Heart left ventricle (tissue), 16 donors: ENCODE results near the gene EIF4G1. TPM values are rescaled to one million over a fixed set of nuclear protein-coding genes. Genes with fewer than 3 reads are reported as not detected.

ENCODE experiments used
- ATAC-seq, 4 donors: fragments of 200-7000 bp; cut with Tn5 transposase; one replicate each; pipeline ENCODE4 v1.9.1; 2020 to 2022; ENCODE audit warnings: moderate library complexity in 4 of 4, mild to moderate bottlenecking in 3 of 4, moderate number of reproducible peaks in 1 of 4
- DNase-seq, 5 donors: peaks; one replicate each; pipeline ENCODE4 v3.0.0-alpha.2; 2020
- H3K27ac ChIP-seq, 12 donors: fragments of 200-600 bp; sonication (generic) in 4 of 12; one replicate each; pipeline versions ENCODE4 v1.5.0 to v1.8.0; 2016 to 2022; ENCODE audit warnings: mild to moderate bottlenecking in 2 of 12
- H3K27me3 ChIP-seq, 9 donors: fragments of 200-600 bp; sonication (generic) in 2 of 9; one replicate each; pipeline versions ENCODE4 v1.5.1 to v1.8.0; 2016 to 2022; ENCODE audit warnings: mild to moderate bottlenecking in 3 of 9
- H3K36me3 ChIP-seq, 9 donors: fragments of 200-600 bp; sonication (generic) in 2 of 9; one replicate each; pipeline versions ENCODE4 v1.5.0 to v1.8.0; 2018 to 2022; ENCODE audit warnings: mild to moderate bottlenecking in 2 of 9
- H3K4me1 ChIP-seq, 12 donors: fragments of 200-600 bp; sonication (generic) in 4 of 12; one replicate each; pipeline versions ENCODE4 v1.5.0 to v1.8.0; 2016 to 2022; ENCODE audit warnings: mild to moderate bottlenecking in 3 of 12
- H3K4me3 ChIP-seq, 12 donors: fragments of 200-600 bp; sonication (generic) in 4 of 12; one replicate each; pipeline versions ENCODE4 v1.5.0 to v1.8.0; 2017 to 2022; ENCODE audit warnings: mild to moderate bottlenecking in 9 of 12, moderate library complexity in 4 of 12
- H3K9me3 ChIP-seq, 12 donors: fragments of 200-600 bp; sonication (generic) in 4 of 12; one replicate each; pipeline versions ENCODE4 v1.5.0 to v1.8.0; 2016 to 2022; ENCODE audit warnings: mild to moderate bottlenecking in 1 of 12
- POLR2A ChIP-seq, 2 donors: fragments of 450-650 bp; IDR thresholded peaks; one replicate each; pipeline ENCODE4 v1.6.1; 2017; ENCODE audit warnings: antibody characterized with exemption in 2 of 2, mild to moderate bottlenecking in 2 of 2, moderate library complexity in 2 of 2
- WGBS, 4 donors: extraction: QIAGEN DNeasy Blood & Tissue Kit in 2 of 4; methylation state at CpG; one replicate each; pipeline versions ENCODE4 v1.1.5 to v1.1.7; 2013 to 2018; 5-methylcytosine and 5-hydroxymethylcytosine counted together
- intact Hi-C, 10 donors: fragments of 100-400 bp; cut with DNase I; formaldehyde crosslinking; loops; one replicate each; pipeline versions ENCODE4 v1.11.1 to v1.14.2; 2022
- polyA plus RNA-seq, 2 donors: library from polyadenylated mRNA; stranded (reverse); fragments of 200-250 nt; gene quantifications; one replicate each; pipeline ENCODE4 v1.2.3, GENCODE V29; 2013
- total RNA-seq, 9 donors: library from RNA; depleted of rRNA in 2 of 9; stranded (reverse); fragments of >200 nt in 2 of 9; fragmentation: NEBNext Ultra II Directional in 3 of 9; extraction: Animal tissue kit (Norgen Biotek cat#: 25700) in 3 of 9; gene quantifications; one replicate each; pipeline versions ENCODE4 v1.1.0 to v1.2.4, GENCODE V29; 2016 to 2023
- TF ChIP-seq, protein P1 (sequence below), 12 donors: fragments of 200-600 bp; sonication (generic) in 4 of 12; IDR thresholded peaks; one replicate each; pipeline versions ENCODE4 v1.5.0 to v1.8.0; 2018 to 2022; ENCODE audit warnings: antibody characterized with exemption in 12 of 12, mild to moderate bottlenecking in 5 of 12
- donor health status: ischemic (EF 13 %, LVEDD 7.1; RV severe dilation, severe dysfunction).
- donor health status: healthy with polysubstance abuse.
- donor health status: DM: no; HTN: yes; CAD: no.
- donor health status: DM: no; HTN: no; CAD: no.
- donor health status: ischemic (EF 25% LVEDD 6.9; RV normal size, moderate dysfunction).
- donor health status: ischemic (EF 25% LVEDD 5.7; RV mildly dilated, moderate dysfunction).
- donor health status: healthy.
- donor health status: DM: yes; HTN: yes; CAD: no.
- donor health status: ischemic (EF 35%, LVEDD 5.7; RV mildly dilated, moderate dysfunction).
- donor health status: nonischemic (EF 11% LVEDD 7.7; RV severe dilation, severe dysfunction).
- donor health status: DM: yes; HTN: yes; CAD: no.
- donor health status: PGD.
- donor health status: ischemic (EF 29% LVEDD 5.4; RV normal size, mild dysfunction).
- donor health status: nonischemic (EF 23%, LVEDD 6.1; RV moderate dilation, normal function).

EIF4G1 gene
- total and polyA plus RNA-seq, 11 donors: 178 to 407 (median 229) TPM

DNA sequence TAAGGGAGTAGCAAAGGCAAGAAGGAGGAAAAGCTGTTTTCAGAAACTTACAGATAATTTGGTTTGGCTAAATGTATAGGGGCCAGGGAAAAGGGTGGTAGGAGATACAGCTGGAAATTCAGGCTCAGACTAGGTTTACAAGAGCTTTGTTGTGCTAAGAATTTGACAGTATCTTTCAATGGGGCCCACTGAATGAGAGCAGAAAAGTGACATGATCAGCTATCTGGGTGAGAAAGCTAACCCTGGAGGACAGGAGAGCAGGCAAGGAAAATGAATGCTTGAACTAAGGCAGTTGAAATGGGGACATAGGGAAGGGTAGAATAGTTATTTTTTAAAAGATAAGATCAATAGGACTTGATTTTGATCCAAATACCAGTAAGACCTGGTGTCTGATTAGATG, 2.8 kb upstream of the EIF4G1 start:
- no peak overlapping the region for H3K4me3 ChIP-seq
- H3K4me1 ChIP-seq: peaks cover 0 to 17% (median 11%) of the 10 kb centered on the region in 12 donors
- DNase-seq: no peak
- no peaks in the 10 kb centered on the region for H3K27me3 ChIP-seq
- intact Hi-C loops: loop anchor here in 3 of 10 donors (10.0 kb wide), 3 partner anchors 53 to 137 kb away; partner anchors contain the start of genes ABCF3 (in 2 of the 3), AP2M1 (in 1 of the 3), CLCN2 (in 1 of the 3) and POLR2H (in 1 of the 3)
- no peak overlapping the region for H3K27ac ChIP-seq
- peaks cover 0 to 32% (median 28%) of the 10 kb centered on the region in 9 donors for H3K36me3 ChIP-seq
- H3K9me3 ChIP-seq: no peaks in the 10 kb centered on the region
- TF ChIP-seq POLR2A (IDR thresholded peaks at IDR 0.05): no peak
- TF ChIP-seq, protein P1, sequence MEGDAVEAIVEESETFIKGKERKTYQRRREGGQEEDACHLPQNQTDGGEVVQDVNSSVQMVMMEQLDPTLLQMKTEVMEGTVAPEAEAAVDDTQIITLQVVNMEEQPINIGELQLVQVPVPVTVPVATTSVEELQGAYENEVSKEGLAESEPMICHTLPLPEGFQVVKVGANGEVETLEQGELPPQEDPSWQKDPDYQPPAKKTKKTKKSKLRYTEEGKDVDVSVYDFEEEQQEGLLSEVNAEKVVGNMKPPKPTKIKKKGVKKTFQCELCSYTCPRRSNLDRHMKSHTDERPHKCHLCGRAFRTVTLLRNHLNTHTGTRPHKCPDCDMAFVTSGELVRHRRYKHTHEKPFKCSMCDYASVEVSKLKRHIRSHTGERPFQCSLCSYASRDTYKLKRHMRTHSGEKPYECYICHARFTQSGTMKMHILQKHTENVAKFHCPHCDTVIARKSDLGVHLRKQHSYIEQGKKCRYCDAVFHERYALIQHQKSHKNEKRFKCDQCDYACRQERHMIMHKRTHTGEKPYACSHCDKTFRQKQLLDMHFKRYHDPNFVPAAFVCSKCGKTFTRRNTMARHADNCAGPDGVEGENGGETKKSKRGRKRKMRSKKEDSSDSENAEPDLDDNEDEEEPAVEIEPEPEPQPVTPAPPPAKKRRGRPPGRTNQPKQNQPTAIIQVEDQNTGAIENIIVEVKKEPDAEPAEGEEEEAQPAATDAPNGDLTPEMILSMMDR (IDR thresholded peaks at IDR 0.05): no peak
- ATAC-seq: no peak

DNA sequence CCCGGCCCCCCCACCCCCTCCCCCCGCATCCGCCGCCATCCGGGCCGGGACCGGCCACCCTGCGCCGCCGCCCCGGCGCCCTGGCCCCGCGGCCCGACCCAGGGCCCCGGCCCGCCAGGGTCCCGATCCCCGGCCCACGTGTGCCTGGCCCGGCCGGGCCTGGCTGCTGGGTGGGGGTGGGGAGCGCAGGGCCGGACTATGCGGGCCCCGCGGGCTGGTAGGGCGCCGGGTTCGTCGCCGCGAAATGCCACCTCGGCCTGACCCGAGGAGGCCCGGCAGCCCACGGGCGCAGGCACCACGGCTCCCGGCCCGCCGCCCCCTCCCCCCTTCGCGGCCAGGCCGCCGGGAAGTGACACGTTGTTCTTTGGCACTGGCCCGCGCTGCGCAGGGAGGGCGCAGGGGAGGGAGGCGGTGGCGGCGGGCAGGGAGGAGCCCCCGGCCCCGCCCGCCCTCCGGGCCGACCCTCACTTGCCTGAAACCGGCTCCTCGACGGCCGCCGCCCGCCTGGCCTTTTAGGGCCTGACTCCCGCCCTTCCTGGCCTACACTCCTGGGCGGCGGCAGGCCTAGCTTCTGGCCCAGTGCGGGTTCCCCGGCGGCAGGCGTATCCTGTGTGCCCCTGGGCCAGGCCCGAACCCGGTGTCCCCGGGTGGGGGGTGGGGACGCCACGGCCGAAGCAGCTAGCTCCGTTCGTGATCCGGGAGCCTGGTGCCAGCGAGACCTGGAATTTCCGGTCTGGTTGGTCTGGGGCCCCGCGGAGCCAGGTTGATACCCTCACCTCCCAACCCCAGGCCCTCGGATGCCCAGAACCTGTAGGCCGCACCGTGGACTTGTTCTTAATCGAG, 515 bp downstream of the EIF4G1 start:
- no peaks in the 10 kb centered on the region for H3K9me3 ChIP-seq
- TF ChIP-seq, protein P1 (IDR thresholded peaks at IDR 0.05): no peak
- peak in 1 of 2 donors; percentile 49 for TF ChIP-seq POLR2A (IDR thresholded peaks at IDR 0.05)
- WGBS, 4 donors: 0 to 2% (median 1%) methylated on average over 36 to 89 of the region's 89 CpGs
- peak overlapping the region; percentile 46 to 92 (median 88) for H3K4me3 ChIP-seq
- peaks cover 0 to 31% (median 20%) of the 10 kb centered on the region in 9 donors for H3K36me3 ChIP-seq
- DNase-seq (peak; percentile 89 to 94 (median 92)), ATAC-seq (peak; percentile 50 to 87 (median 81))
- H3K4me1 ChIP-seq: peaks cover 0 to 48% (median 43%) of the 10 kb centered on the region in 12 donors
- peak overlapping the region; percentile 89 to 99 (median 96) for H3K27ac ChIP-seq
- no peaks in the 10 kb centered on the region for H3K27me3 ChIP-seq
- intact Hi-C loops: loop anchor here in 6 of 10 donors (1.0 to 10.0 kb wide), 7 partner anchors 16 to 140 kb away; partner anchors contain the start of genes FAM131A (in 3 of the 6), ABCF3 (in 2 of the 6), PSMD2 (in 2 of the 6) and AP2M1 (in 1 of the 6)

DNA sequence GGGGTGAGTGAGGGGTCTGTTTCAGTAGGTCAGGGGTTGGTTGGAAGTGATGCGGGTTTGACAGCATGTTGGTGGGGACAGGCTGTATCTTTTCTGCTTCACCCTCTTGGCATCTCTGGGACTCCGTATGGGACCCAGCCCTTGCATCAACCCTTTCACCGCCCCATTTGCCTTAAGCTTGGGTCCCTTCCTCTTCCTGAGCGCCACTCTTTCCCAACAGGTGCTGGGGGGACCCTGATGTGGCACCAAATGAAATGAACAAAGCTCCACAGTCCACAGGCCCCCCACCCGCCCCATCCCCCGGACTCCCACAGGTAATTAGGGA, 1.1 kb downstream of the EIF4G1 start:
- TF ChIP-seq, protein P1 (IDR thresholded peaks at IDR 0.05): no peak
- no peak for TF ChIP-seq POLR2A (IDR thresholded peaks at IDR 0.05)
- H3K36me3 ChIP-seq: peaks cover 0 to 36% (median 23%) of the 10 kb centered on the region in 9 donors
- ATAC-seq: no peak
- H3K27ac ChIP-seq: peak overlapping the region; percentile 89 to 99 (median 96)
- WGBS, 4 donors: 10 to 37% (median 12%) methylated on average over 3 to 6 of the region's 6 CpGs
- H3K27me3 ChIP-seq: no peaks in the 10 kb centered on the region
- DNase-seq: no peak
- H3K4me3 ChIP-seq: peak overlapping the region; percentile 46 to 92 (median 88)
- peaks cover 4 to 54% (median 49%) of the 10 kb centered on the region in 12 donors for H3K4me1 ChIP-seq
- intact Hi-C loops: loop anchor here in 6 of 10 donors (2.0 to 10.0 kb wide), 6 partner anchors 21 to 141 kb away; partner anchors contain the start of genes FAM131A (in 3 of the 6), ABCF3 (in 2 of the 6), AP2M1 (in 1 of the 6) and CLCN2 (in 1 of the 6)
- no peaks in the 10 kb centered on the region for H3K9me3 ChIP-seq
